RWPE2 (cell line): ENCODE measurements around the gene AADACL3.
"Not testable (repeated sequence)": the region's sequence is repeated elsewhere in the genome, so short reads cannot be mapped to it uniquely, and the experiment has no call there.

Source experiments
- ATAC-seq: fragments of 200-7000 bp; cut with Tn5 transposase; 3 replicates; pipeline ENCODE4 v1.9.1; 2021; ENCODE audit warnings: low read depth
- DNase-seq: peaks from one replicate; pipeline ENCODE4 v3.0.0-alpha.2; 2020; ENCODE audit warnings: low spot score
- H3K27ac ChIP-seq: fragments of 450-650 bp; 2 replicates; pipeline ENCODE4 v1.5.1; 2017; ENCODE audit warnings: mild to moderate bottlenecking; ENCODE audit not compliant: poor library complexity, severe bottlenecking
- H3K27me3 ChIP-seq: fragments of 250-450 bp; sonication (Bioruptor Pico); 2 replicates; pipeline ENCODE4 v1.5.1; 2021; ENCODE audit warnings: mild to moderate bottlenecking, moderate library complexity; ENCODE audit not compliant: insufficient read depth, poor library complexity, severe bottlenecking
- H3K36me3 ChIP-seq: fragments of 250-450 bp; sonication (Bioruptor Pico); 2 replicates; pipeline ENCODE4 v1.5.1; 2020; ENCODE audit warnings: low read depth, mild to moderate bottlenecking, moderate library complexity
- H3K4me1 ChIP-seq: fragments of 250-450 bp; sonication (Bioruptor Pico); 2 replicates; pipeline ENCODE4 v1.5.1; 2021; ENCODE audit warnings: mild to moderate bottlenecking, moderate library complexity; ENCODE audit not compliant: insufficient read depth, poor library complexity, severe bottlenecking
- H3K4me3 ChIP-seq: fragments of 250-450 bp; sonication (Bioruptor Pico); 2 replicates; pipeline ENCODE4 v1.5.1; 2021; ENCODE audit warnings: mild to moderate bottlenecking, moderate library complexity; ENCODE audit not compliant: severe bottlenecking
- H3K9me3 ChIP-seq: fragments of 250-450 bp; sonication (Bioruptor Pico); 2 replicates; pipeline ENCODE4 v1.5.1; 2021; ENCODE audit warnings: mild to moderate bottlenecking, moderate library complexity; ENCODE audit not compliant: severe bottlenecking
- TF ChIP-seq, protein P1 (sequence below): fragments of 450-650 bp; IDR thresholded peaks from one replicate; pipeline ENCODE4 v1.5.1; 2017; ENCODE audit warnings: mild to moderate bottlenecking, moderate library complexity; ENCODE audit not compliant: poor library complexity, severe bottlenecking

AADACL3 gene

GRCh38 chr1:12714710-12715475, 1.0 kb upstream of the AADACL3 start:
- no peak overlapping the region for H3K4me3 ChIP-seq
- no peak overlapping the region for H3K27ac ChIP-seq
- no peak for DNase-seq
- ATAC-seq = no peak
- no peaks in the 10 kb centered on the region for H3K27me3 ChIP-seq
- no peaks in the 10 kb centered on the region for H3K4me1 ChIP-seq
- TF ChIP-seq, protein P1, sequence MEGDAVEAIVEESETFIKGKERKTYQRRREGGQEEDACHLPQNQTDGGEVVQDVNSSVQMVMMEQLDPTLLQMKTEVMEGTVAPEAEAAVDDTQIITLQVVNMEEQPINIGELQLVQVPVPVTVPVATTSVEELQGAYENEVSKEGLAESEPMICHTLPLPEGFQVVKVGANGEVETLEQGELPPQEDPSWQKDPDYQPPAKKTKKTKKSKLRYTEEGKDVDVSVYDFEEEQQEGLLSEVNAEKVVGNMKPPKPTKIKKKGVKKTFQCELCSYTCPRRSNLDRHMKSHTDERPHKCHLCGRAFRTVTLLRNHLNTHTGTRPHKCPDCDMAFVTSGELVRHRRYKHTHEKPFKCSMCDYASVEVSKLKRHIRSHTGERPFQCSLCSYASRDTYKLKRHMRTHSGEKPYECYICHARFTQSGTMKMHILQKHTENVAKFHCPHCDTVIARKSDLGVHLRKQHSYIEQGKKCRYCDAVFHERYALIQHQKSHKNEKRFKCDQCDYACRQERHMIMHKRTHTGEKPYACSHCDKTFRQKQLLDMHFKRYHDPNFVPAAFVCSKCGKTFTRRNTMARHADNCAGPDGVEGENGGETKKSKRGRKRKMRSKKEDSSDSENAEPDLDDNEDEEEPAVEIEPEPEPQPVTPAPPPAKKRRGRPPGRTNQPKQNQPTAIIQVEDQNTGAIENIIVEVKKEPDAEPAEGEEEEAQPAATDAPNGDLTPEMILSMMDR = no peak
- H3K36me3 ChIP-seq = no peaks in the 10 kb centered on the region
- H3K9me3 ChIP-seq = no peaks in the 10 kb centered on the region

DNA sequence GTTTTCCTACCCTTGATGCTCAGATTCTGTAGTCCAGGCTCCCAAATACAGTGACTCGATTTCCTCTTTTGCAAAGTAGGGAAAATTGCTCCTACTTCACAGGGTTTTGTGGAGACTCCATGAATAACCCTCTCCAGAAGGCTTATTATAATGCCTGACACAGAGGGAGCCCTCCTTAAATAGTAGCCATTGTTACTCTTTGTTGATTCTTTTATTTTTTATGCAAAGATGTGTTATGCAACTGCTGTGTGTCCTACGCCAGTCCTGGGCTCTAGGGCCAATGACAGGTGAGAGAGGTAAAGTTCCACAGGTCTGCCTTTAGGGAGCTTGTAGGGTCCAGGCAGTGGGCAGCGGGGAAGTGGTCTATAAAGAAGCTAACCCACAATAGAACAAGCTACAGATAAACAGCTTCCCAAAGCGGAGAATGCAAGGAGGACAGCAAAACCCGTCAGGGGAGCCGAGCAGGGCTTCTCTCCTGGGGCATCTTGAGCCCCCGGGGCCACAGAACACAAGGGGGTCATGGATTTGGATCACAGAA, 1.5 kb downstream of the AADACL3 start:
- TF ChIP-seq, protein P1 = no peak
- H3K4me3 ChIP-seq = no peak overlapping the region

GRCh38 chr1:12722626-12723025, 6.7 kb downstream of the AADACL3 start:
- ATAC-seq (0 out of 3 replicates have a peak, but pooled peaks have one; percentile 38), DNase-seq (no peak)
- no peaks in the 10 kb centered on the region for H3K4me1 ChIP-seq
- no peak overlapping the region for H3K27ac ChIP-seq
- H3K36me3 ChIP-seq = no peaks in the 10 kb centered on the region
- no peaks in the 10 kb centered on the region for H3K27me3 ChIP-seq
- TF ChIP-seq, protein P1 = no peak
- no peaks in the 10 kb centered on the region for H3K9me3 ChIP-seq
- H3K4me3 ChIP-seq = no peak overlapping the region

More for the DNA sequence above, 1.5 kb downstream of the AADACL3 start:
- ATAC-seq = no peak
- no peaks in the 10 kb centered on the region for H3K9me3 ChIP-seq
- H3K4me1 ChIP-seq = no peaks in the 10 kb centered on the region
- H3K36me3 ChIP-seq = no peaks in the 10 kb centered on the region
- no peaks in the 10 kb centered on the region for H3K27me3 ChIP-seq
- no peak overlapping the region for H3K27ac ChIP-seq
- DNase-seq = no peak

DNA sequence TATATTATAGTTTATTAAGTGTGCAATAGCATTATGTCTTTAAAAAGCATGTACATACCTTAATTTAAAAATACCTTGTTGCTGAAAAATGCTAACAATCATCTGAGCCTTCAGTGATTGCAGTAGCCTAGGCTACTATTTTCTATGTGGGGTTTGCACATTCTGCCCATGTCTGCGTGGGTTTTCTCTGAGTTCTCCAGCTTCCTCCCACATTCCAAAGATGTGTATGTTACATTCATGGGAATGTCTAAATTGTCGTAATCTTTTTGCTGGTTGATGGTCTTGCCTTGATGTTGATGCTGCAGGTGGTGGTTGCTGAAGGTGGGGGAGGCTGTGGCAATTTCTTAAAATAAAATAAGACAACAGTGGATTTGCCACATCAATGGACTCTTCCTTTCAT, 12.5 kb downstream of the AADACL3 start:
- Histone ChIP-seq H3K4me1 (no peaks in the 10 kb centered on the region), H3K4me3 (no peak overlapping the region), H3K27ac (no peak overlapping the region), H3K36me3 (no peaks in the 10 kb centered on the region), H3K27me3 (peaks cover 1% of the 10 kb centered on the region), H3K9me3 (no peaks in the 10 kb centered on the region)
- DNase-seq (no peak), ATAC-seq (no peak)
- TF ChIP-seq, protein P1 = no peak

DNA sequence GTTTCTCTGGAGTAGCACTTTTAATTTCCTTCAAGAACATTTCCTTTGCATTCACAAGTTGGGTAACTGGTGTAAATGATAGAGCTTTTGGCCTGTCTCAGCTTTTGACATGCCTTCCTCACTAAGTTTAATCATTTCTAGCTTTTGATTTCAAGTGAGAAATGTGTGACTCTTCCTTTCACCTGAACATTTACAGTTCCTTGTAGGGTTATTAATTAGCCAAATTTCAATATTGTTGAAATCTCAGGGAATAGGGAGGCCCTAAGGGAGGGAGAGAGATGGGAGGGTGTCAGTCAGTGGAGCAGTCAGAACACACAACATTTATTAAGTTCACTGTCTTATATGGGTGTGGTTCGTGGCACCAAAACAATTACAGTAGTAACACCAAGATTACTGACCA, 14.2 kb downstream of the AADACL3 start:
- DNase-seq = no peak
- no peak overlapping the region for H3K4me3 ChIP-seq
- no peaks in the 10 kb centered on the region for H3K4me1 ChIP-seq
- H3K27me3 ChIP-seq = peaks cover 19% of the 10 kb centered on the region
- TF ChIP-seq, protein P1 = no peak
- no peak overlapping the region for H3K27ac ChIP-seq
- no peaks in the 10 kb centered on the region for H3K36me3 ChIP-seq
- no peak for ATAC-seq
- H3K9me3 ChIP-seq = no peaks in the 10 kb centered on the region

DNA sequence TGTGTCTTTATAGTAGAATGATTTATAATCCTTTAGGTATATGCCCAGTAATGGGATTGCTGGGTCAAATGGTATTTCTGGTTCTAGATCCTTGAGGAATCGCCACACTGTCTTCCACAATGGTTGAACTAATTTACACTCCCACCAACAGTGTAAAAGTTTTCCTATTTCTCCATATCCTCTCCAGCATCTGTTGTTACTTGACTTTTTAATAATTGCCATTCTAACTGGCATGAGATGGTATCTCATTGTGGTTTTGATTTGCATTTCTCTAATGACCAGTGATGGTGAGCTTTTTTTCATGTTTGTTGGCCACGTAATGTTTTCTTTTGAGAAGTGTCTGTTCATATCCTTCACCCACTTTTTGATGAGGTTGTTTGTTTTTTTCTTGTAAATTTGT, 15.2 kb downstream of the AADACL3 start:
- not testable (repeated sequence) for DNase-seq, H3K36me3 ChIP-seq, H3K27ac ChIP-seq, H3K4me3 ChIP-seq, H3K4me1 ChIP-seq, ATAC-seq, H3K9me3 ChIP-seq
- H3K27me3 ChIP-seq = peaks cover 28% of the 10 kb centered on the region
